Right forelimb (tissue), 1 donor: ENCODE results near the gene CD300E.
"Not testable (repeated sequence)": the region's sequence is repeated elsewhere in the genome, so short reads cannot be mapped to it uniquely, and the experiment has no call there.

Source experiments
- DNase-seq: peaks from one replicate; pipeline ENCODE4 v3.0.0-alpha.2; 2018

The CD300E gene

DNA sequence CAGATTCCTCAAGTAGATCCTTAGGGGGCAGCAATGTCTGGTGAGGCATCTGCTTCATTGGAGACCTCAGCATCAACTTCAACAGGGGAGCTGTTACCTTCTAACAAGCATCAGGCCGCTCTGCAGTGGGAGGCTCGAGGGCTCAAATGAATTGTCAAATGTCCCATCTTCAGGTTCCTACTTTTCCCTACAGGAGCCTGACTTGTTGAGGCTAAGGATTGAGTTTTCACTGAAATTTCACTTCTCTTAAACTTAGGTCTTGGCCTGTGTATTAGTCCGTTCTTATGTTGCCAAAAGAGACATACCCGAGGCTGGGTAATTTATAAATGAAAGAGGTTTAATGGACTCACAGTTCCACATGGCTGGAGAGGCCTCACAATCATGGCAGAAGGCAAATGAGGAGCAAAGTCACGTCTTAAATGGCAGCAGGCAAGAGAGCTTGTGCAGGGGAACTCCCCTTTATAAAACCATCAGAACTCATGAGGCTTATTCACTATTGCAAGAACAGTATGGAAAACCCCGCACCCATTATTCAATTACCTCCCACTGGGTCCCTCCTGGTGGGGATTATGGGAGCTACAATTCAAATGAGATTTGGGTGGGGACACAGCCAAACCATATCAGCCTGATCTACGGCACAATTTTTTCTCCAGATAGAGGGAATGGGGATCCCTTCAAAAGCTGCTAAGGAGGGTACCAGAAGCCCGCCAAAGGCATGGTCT is 26.3 kb downstream of the CD300E start:
- no peak for DNase-seq

DNA sequence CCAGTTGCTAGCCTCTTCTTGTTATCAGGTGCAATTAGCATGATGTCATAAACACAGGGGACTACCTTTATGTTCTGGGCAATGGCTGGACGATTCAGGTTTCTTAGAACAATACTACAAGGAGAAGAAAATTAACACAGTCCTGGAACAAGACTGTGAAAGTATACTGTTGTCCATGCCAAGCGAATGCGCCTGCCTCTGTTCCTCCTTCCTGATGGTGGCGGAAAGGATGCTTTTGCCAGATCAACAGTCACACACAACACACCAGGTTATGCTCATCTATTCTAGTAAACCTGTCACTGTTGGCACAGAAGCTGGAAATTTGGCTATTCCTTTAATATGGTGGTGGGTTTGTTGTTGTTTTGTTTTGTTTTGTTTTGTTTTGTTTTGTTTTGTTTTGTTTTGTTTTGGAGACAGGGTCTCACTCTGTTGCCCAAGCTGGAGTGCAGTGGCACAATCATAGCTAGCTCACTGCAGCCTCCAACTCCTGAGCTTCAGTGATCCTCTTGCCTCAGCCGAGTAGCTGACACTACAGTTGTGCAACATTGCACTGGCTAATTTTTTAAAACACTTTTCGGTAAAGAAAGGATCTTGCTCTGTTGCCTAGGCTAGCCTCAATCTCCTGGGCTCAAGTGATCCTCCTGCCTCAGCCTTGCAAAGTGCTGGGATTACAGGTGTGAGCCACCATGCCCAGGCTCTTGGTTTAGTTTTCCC is 28.3 kb downstream of the CD300E start:
- DNase-seq = no peak

DNA sequence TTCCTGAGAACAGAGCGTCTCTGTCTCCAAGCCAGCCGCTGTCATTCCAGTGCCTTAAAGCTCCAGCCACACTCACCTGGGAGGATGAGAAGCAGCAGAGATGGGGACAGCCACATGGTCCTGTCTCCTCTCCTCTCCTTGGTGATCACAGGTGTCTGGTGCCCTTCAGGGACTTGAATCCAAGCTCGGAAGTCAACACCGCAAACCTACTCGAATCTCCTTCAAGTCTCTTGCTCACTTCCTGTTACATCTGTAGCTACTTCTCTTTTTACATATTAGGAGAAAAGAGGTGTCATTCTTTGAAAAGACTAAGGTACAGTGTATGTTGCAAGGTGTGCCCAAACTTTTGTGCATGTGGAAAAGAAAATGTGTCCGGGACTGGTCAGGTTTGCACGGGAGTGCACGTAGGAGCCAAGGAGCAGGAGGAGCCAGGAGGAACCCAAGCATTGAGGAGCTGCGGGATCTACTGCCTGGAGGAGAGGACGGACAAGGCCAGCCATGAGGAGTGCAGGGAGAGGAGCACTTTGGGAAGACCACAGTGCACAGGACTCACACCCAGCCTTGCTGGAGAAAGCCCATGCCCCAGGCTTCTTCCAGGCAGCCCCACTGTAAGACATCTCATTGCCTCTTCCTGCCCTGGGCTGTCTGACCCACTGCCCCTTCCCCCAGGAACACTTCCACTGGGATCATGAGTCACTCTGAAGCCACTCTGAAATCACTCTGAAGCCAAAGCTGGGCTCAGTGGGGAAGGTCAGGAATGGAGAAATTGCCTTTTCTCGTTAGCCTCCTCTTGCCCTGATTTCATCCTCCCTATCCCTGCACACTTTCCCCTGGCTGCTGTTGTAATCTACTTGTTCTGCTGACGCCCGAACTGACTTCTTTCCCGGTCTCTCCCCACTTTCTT is 31.2 kb downstream of the CD300E start, which contains the start of gene CD300LD:
TSS of gene CD300LD (minus strand) at position 197 of the 904 bp plus-strand sequence. CDS start at position 116, 81 bp downstream.
- no peak for DNase-seq

DNA sequence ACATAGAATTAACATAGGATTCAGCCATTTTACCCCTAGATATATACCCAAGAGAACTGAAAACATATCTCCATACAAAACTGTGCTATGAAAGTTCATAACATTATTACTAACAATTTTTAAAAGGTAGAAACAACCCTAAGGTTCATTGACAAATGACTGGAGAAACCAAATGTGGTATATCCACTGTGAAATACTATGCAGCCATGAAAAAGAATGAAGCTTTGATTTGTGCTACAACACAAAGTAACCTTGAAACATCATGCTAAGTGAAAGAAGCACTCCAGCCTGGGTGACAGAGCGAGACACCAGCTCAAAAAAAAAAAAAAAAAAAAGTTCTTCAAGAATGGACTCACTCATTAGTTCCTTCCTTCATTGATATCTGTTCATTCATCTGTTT is 32.0 kb downstream of the CD300E start:
- DNase-seq = no peak

DNA sequence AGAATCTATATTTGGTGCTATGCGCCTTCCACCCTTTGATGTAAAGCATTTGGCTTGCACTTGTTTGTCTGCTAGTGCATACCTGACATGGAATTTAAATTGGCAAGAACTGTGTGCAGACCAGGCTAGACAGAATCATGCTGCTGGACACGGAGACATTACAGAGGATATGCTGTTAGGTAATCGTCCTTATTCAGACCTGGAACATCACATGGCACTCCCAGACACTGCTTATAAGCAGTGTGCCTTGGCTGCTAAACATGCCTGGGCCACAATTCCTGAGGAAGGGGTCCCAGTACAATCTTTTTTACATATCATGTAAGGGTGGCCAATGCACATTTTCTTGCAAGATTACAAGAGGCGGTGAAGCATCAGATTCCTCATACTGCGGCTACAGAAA is 37.8 kb downstream of the CD300E start:
- DNase-seq = no peak

DNA sequence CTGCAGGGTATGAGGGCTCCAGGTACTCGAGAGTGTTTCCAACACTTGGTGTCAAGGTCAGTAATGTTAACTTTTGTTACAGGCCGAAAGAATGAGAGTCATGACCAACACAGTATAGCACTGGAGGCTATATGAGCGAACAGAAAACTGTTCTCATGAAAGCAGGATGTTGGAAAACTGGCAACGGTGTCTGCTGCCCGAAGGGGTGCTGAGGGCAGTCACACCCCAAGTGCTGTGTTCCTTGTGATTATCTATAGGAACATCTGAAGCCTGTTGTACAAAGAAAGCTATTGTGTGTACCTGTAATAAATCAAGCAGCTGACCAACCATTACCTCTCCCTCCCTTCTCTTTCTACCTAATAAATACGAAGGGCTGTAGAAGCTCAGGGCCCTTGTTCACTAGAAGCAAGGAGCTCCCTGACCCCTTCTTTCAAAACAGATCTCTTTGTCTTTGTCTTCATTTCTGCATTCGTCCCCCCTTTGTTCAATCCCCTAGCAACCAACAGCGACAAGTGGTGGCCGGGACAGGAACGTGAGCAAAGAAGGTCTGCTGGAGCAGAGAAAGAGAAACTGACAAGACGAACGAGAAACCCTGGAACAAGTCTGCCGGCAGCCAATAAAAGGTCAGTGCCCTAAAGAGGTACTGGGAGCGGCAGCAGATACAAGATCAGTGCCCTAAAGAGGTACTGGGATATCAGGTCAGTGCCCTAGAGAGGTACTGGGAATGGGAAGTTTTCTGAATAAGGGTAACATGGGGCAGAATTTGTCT is 39.1 kb downstream of the CD300E start:
- no peak for DNase-seq

DNA sequence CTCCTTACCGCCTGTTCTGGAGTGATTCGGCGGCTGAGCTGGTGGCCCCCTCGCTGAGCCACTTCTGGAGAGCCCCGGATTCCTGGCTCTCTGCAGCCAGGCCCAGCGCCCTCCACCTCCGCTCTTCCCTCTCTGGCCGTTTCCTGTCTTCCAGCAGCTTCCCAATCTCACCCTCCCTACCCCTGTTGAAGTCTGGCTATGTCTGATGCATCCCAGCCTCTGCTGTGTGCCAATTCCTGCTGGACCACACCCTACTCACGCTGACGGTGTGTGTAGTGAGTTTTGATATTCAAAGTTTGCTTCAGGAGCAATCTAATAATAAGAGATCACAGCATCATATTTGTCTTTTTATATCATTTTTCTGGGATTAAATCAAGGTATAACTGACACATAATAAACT is 40.9 kb downstream of the CD300E start:
- no peak for DNase-seq

DNA sequence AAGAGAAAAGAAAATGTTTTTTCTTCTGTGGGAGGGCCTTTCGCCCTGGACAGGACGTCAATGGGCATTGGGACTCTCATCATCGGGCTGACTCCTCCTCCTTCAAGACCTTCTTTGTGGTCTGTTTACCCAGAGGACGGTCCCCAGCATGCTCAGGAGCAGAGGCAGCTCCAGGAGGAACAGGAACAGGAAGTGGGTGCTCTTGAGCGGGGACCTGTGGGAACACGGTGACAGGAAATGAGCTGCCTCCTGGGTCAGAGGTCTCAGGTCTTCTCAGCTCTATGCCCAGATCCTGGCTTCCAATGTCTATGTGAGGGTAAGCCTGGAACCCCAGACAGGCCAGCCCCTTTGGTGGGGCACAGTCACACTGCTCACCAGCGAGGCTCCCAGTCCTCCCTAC is 43.6 kb downstream of the CD300E start:
- no peak for DNase-seq

DNA sequence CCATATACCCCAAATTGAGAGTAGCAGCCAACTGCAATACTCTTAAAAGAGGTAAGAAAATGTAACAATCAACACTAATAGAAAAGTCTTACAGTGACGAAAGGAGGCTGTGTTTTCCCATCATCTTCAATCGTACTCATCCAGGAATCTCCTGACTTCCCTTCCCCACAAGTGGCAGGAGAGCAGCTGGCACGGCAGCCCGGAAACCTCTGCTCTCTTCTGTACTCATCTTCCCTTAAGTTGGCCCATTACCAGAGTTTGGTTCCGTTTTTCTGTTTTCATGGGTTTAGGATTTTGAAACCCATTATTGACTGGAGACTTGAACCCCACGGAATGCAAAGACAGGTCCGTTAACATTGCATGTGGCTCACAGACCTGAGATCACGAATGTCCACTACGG is 44.6 kb downstream of the CD300E start:
- DNase-seq = no peak

DNA sequence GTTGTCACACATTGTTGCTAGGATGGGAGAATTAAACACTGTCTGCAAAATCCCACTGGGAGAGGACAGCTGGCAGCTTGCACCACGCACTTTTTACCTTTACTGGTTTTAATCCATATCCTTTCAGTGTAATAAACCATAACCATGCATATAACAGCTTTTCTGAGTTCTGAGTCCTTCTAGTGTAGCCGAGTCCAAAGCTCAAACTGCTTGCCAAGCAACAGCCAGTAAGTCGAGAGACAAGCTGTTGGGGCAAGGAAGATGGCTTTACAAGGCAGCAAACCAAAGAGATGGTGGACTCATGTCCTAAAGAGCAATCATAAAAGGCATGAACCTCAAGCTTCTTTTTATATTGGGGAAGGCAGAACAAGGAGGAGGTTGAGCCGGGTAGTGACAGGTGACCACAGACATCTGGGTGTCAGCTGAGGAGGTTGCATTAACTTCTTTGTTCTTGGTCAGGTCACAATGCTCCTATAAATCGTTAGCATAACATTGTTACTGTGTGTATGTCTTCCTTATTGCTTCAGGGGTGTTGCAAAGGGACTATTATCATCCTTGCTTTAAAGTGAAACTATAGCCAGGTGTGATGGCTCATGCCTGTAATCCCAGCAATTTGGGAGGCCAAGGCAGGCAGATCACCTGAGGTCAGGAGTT is 48.9 kb downstream of the CD300E start:
- DNase-seq = no peak

DNA sequence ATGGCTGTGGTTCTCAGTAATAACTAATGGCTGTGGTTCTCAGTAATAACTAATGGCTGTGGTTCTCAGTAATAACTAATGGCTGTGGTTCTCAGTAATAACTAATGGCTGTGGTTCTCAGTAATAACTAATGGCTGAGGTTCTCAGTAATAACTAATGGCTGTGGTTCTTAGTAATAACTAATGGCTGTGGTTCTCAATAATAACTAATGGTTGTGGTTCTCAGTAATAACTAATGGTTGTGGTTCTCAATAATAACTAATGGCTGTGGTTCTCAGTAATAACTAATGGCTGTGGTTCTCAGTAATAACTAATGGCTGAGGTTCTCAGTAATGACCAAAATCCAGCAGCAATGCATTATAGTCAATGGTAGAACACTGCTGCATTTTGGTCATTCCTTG is 49.9 kb downstream of the CD300E start:
- not testable (repeated sequence) for DNase-seq

DNA sequence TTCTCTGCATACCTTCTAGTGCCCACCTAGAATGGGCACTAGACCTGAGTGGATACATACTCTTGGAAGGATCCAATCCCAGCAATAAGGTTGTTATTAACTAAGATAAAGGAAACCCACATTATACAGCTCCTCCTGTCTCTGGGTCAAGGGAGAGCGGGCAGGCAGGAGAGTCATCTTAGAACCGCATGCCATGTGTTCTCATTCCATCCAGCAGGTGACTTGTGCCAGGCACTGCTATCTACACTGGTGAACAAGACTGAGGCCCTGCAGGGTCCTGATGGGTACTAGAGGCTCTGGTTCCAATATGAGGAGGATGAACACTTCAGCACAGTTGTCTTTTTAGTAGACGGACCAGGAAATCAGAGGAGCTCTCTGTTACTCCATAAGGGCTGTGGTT is 50.4 kb downstream of the CD300E start:
- DNase-seq = no peak

DNA sequence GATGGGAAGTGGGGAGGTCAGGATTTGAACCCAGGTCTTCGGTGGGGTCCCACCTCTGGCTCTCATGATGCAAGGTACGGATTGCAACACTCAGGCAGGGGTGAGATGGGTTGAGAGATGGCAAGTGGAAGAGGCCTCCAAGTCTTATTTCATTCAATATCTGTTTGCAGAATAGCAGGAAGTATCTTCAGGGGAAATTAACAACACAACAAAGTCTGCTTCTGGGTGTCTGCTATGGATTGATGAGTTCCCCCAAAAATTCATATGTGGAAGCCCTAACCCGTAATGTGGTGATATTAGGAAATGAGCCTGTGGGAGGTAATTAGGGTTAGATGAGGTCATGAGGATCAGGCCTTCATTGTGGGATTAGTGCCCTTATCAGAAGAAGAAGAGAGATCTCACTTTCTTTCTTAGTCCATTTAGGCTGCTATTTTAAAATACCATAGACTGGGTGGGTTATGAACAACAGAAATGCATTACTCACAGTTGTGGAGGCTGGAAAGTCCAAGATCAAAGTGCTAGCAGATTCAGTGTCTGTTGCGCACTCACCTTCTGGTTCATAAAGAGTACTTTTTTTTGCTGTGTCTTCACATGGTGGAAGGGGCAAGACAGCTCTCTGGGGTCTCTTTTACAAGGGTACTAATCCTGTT is 51.8 kb downstream of the CD300E start:
- no peak for DNase-seq

DNA sequence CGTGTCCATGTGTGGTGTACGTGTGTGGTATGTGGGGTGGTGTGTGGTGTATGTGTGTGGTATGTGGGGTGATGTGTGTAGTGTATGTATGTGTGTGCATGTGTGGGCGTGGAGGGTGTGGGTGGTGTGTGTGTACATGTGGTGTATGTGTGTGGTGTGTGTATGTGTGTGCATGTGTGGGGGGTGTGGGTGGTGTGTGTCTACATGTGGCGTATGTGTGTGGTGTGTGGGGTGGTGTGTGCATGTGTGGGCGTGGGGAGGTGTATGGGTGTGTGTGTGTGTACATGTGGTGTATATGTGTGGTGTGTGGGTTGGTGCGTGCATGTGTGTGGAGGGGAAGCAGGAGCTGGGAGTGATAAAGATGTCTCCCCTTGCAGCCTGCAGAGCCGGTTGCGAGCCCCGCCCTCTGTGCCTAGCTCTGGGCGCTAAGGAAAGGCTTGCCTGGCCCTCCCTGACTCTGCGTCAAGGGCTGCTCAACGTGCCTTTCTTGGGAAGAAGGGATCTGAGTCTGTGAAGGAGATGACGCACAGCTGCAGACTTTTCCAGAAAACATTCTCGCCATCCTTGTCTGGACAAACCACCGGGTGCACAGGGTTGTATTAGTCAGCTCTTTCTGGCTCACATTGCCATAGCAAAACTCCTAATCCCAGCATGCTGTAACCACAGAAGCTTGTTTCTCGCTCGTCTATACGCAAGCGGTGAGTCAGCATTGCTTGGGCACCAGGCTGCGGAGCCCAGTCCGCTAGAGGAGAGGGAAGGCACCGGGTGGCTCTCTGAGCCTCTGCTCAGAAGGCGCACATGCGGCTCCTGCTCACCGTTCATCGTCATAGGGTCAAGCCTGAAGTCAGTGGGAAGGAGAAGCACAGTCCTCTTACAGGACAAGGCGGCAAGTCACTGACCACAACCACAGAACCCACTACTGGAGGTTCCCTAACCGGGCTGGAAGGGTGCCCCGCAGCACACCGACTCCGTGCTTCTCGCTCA is 54.2 kb downstream of the CD300E start:
- no peak for DNase-seq

DNA sequence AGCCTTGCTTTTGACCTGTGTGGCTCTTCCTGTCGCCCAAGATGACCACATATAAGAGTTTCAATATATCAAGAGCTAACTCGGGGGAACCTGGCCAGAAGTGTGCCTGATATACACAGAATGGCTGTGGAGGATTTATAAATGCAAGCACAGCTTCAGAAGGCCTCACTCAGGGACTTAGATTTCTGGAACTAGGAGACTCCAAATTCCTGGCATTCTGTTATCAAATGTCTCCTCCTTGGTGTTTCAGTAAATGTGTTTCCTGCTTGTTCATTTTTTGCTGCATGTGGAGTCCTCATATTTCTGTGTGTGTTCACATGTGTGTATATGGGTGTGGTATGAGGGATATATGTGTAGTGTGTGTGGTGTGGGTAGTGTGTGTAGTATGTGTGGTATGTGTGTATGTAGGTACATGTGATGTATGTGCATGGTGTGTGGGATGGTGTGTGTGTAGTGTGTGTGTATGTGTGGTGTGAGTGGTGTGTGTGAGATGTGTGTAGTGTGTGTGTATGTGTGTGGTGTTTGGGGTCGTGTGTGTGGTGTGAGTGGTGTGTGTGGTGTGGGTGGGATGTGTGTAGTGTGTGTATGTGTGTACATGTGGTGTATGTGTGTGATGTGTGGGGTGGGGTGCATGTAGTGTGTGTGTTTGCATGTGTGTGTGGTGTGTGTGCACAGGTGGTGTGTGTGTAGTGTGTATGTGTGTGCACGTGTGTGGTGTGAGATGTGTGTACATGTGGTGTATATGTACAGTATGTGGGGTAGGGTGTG is 55.2 kb downstream of the CD300E start:
- no peak for DNase-seq

DNA sequence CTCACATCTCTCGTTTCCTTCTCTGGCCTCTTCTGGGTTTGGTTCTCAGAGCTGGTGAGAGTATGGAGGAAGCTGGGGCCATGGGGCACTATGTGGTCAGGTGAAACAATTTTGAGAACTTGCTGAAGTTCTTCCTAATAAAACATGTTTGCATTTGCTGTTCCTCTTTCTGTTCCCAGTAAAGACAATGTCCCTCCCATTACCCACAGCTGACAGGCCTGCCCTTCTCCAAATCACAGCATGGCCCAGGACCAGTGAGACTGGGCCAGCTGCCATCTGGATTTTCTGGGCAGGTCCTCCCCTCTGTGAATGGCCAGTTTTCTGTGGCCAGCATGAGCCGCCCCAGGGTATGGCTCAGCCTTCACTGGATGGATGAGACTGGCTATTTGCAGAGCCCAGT is 56.1 kb downstream of the CD300E start, which contains the start of gene CD300H:
TSS of gene CD300H (minus strand) at position 113 of the 400 bp plus-strand sequence.
- DNase-seq = no peak

DNA sequence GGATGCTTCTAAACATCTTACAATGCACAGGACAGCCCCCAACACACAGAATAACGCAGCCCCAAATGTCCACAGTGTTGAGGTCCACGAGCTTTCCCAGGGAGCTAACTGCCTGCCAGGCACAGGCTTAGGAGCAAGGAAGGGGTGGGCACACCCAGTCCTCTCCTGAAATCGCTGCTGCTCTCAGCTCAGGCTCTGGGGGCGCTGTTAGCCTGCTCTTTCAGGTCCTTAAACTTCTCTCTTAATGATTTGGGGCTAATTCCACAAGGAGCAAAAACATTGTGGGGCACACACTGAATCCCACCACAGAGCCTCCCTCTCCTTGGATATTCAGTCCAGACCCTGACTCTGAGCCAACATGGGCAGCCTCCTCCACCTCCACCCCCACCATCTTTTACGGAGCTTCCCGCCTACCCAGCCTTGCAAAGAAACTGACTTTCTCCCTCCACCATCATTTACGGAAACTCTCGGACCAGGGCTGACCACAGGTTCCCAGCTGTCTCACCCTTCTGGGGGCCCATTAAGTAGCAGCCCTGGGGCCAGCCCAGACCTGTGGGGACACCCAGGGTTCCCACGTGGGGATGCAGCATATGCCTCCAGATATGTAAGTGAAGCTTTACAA is 57.3 kb downstream of the CD300E start:
- no peak for DNase-seq

DNA sequence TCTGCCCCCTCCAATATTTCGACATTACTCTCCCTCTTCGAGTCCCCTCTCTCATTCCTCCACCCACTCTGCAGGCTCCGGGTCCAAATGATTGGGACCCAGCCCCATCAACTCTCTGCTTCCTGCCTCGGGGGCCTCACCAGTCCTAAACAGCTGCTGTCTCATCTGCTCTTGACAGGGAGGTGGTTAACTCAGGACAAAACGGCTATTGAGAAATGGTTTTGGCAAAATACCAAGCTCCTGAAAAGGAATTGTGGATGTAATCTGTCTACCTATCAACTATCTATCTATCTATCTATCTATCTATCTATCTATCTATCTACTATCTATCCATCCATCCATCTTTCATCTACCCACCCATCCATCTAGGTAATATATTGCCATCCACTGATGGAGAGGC is 58.4 kb downstream of the CD300E start:
- DNase-seq = no peak

DNA sequence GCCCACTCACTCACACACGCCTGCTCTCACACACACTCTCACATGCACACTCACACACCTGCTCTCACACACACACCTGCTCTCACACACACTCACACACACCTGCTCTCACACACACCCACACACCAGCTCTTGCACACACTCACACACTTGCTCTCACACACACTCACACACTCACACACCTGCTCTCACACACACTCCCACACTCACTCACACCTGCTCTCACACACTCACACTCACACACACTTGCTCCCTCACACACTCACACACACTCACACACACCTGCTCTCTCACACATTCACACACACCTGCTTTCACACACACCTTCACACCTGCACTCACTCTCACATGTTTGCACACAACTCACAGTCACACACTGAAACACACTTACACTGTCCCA is 60.2 kb downstream of the CD300E start:
- no peak for DNase-seq
